Astrocyte (in vitro differentiated cells and primary cell): ENCODE measurements around the gene KCTD19. TPM values are rescaled to one million over a fixed set of nuclear protein-coding genes. Genes with fewer than 3 reads are reported as not detected.
"Not testable (repeated sequence)": the region's sequence is repeated elsewhere in the genome, so short reads cannot be mapped to it uniquely, and the experiment has no call there.

Experiments
- DNase-seq: peaks from one replicate; pipeline ENCODE4 v3.0.0-alpha.2; 2010; ENCODE audit warnings: low read depth
- FAIRE-seq: peaks from 2 replicates; lab custom pipeline; 2011; peaks lifted over from hg19 to GRCh38; lab: Jason Lieb, UNC
- H2AFZ ChIP-seq: 2 replicates; pipeline ENCODE4 v1.6.0; 2012; ENCODE audit warnings: low read depth, low read length, inconsistent platforms
- H3K27ac ChIP-seq: 2 replicates; pipeline ENCODE4 v1.5.1; 2011; ENCODE audit warnings: low read depth, low read length, inconsistent platforms
- H3K27me3 ChIP-seq: 2 replicates; pipeline ENCODE4 v1.6.0; 2011; ENCODE audit warnings: low read length, inconsistent platforms; ENCODE audit not compliant: insufficient read depth
- H3K36me3 ChIP-seq: 2 replicates; pipeline ENCODE4 v1.5.1; 2011; ENCODE audit warnings: low read length, inconsistent platforms; ENCODE audit not compliant: insufficient read depth
- H3K4me1 ChIP-seq: 2 replicates; pipeline ENCODE4 v1.5.1; 2011; ENCODE audit warnings: low read length, inconsistent platforms; ENCODE audit not compliant: insufficient read depth
- H3K4me2 ChIP-seq: 2 replicates; pipeline ENCODE4 v1.6.0; 2012; ENCODE audit warnings: low read length, inconsistent platforms
- H3K4me3 ChIP-seq: 2 replicates; pipeline ENCODE4 v1.5.1; 2011; ENCODE audit warnings: low read depth, mild to moderate bottlenecking, low read length, inconsistent platforms; ENCODE audit not compliant: insufficient read depth
- H3K79me2 ChIP-seq: 2 replicates; pipeline ENCODE4 v1.6.0; 2012; ENCODE audit warnings: mild to moderate bottlenecking, low read length, inconsistent platforms; ENCODE audit not compliant: insufficient read depth
- H3K9ac ChIP-seq: 2 replicates; pipeline ENCODE4 v1.6.0; 2012; ENCODE audit warnings: mild to moderate bottlenecking, low read length, inconsistent platforms
- H3K9me3 ChIP-seq: 2 replicates; pipeline ENCODE4 v1.5.1; 2012; ENCODE audit warnings: low read depth, mild to moderate bottlenecking, low read length, inconsistent platforms; ENCODE audit not compliant: insufficient read depth
- H4K20me1 ChIP-seq: 2 replicates; pipeline ENCODE4 v1.6.0; 2012; ENCODE audit warnings: low read length, inconsistent platforms; ENCODE audit not compliant: insufficient read depth
- H3K27ac Mint-ChIP-seq: one replicate; pipeline ENCODE4 v1.8.0; 2021; ENCODE audit warnings: mild to moderate bottlenecking, mixed read lengths; ENCODE audit not compliant: unreplicated experiment
- H3K27me3 Mint-ChIP-seq: one replicate; pipeline ENCODE4 v1.8.0; 2021; ENCODE audit warnings: low read depth, mixed read lengths; ENCODE audit not compliant: unreplicated experiment
- H3K36me3 Mint-ChIP-seq: one replicate; pipeline ENCODE4 v1.8.0; 2021; ENCODE audit warnings: low read depth, mixed read lengths; ENCODE audit not compliant: unreplicated experiment
- H3K4me1 Mint-ChIP-seq: one replicate; pipeline ENCODE4 v1.8.0; 2021; ENCODE audit warnings: low read depth, mixed read lengths; ENCODE audit not compliant: unreplicated experiment
- H3K4me3 Mint-ChIP-seq: one replicate; pipeline ENCODE4 v1.8.0; 2021; ENCODE audit warnings: mild to moderate bottlenecking, moderate library complexity, mixed read lengths; ENCODE audit not compliant: unreplicated experiment
- H3K9me3 Mint-ChIP-seq: one replicate; pipeline ENCODE4 v1.8.0; 2021; ENCODE audit warnings: mild to moderate bottlenecking, mixed read lengths; ENCODE audit not compliant: unreplicated experiment
- EZH2 ChIP-seq: IDR thresholded peaks from 2 replicates; pipeline ENCODE4 v1.6.1; 2012; ENCODE audit warnings: mild to moderate bottlenecking, low read length, inconsistent platforms; ENCODE audit not compliant: insufficient read depth
- total RNA-seq: library from RNA; stranded (reverse); gene quantifications from 2 replicates; pipeline ENCODE4 v1.2.1, GENCODE V29; 2021
- TF ChIP-seq, protein P1 (sequence below): IDR thresholded peaks from 2 replicates; pipeline ENCODE4 v1.5.1; 2011; ENCODE audit warnings: low read depth, mild to moderate bottlenecking, inconsistent platforms, low read length, moderate library complexity; ENCODE audit not compliant: insufficient read depth

The KCTD19 gene
- total RNA-seq, 1 donor from 2014 or later, result not detected

- no peak for FAIRE-seq
- no peaks in the 10 kb centered on the region for H3K79me2 ChIP-seq
- no peak overlapping the region for H3K27ac Mint-ChIP-seq
- H3K27me3 ChIP-seq, result peaks cover 19% of the 10 kb centered on the region
- peaks cover 36% of the 10 kb centered on the region for H3K27me3 Mint-ChIP-seq
- TF ChIP-seq, protein P1, sequence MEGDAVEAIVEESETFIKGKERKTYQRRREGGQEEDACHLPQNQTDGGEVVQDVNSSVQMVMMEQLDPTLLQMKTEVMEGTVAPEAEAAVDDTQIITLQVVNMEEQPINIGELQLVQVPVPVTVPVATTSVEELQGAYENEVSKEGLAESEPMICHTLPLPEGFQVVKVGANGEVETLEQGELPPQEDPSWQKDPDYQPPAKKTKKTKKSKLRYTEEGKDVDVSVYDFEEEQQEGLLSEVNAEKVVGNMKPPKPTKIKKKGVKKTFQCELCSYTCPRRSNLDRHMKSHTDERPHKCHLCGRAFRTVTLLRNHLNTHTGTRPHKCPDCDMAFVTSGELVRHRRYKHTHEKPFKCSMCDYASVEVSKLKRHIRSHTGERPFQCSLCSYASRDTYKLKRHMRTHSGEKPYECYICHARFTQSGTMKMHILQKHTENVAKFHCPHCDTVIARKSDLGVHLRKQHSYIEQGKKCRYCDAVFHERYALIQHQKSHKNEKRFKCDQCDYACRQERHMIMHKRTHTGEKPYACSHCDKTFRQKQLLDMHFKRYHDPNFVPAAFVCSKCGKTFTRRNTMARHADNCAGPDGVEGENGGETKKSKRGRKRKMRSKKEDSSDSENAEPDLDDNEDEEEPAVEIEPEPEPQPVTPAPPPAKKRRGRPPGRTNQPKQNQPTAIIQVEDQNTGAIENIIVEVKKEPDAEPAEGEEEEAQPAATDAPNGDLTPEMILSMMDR, result no peak
- TF ChIP-seq EZH2, result no peak
- peaks cover 3% of the 10 kb centered on the region for H3K9me3 Mint-ChIP-seq
- no peaks in the 10 kb centered on the region for H3K36me3 Mint-ChIP-seq
- H3K9me3 ChIP-seq, result no peaks in the 10 kb centered on the region
- no peak overlapping the region for H3K4me3 ChIP-seq
- H4K20me1 ChIP-seq, result no peaks in the 10 kb centered on the region
- no peak overlapping the region for H3K9ac ChIP-seq
- no peaks in the 10 kb centered on the region for H3K4me1 Mint-ChIP-seq
- no peaks in the 10 kb centered on the region for H3K36me3 ChIP-seq
- H3K4me2 ChIP-seq, result no peak overlapping the region
- H3K4me1 ChIP-seq, result no peaks in the 10 kb centered on the region
- no peak overlapping the region for H2AFZ ChIP-seq
- no peak for DNase-seq
- no peak overlapping the region for H3K27ac ChIP-seq
- H3K4me3 Mint-ChIP-seq, result no peak overlapping the region
Measured at GRCh38 chr16:67357561-67357960, 31.0 kb upstream of the KCTD19 start.

DNA sequence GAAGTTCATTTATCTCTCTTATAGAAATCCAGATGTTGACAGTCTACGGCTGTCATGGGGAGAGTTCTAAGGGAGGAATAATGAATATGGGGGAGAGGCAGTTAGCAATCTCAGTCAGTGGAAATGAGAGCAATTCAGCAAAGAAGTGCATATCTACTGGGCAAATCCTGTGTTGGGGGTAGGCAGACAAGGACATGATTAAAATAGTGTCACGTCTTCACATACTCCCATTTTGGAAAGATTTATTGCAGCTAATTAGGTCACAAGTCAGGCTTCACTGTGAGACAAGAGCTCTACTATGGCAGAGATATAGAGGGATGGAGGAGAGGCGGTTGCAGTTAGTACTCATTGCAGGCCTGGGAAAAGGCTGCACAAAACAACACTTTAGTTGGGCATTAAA is 29.9 kb upstream of the KCTD19 start:
- Histone ChIP-seq H3K36me3 (no peaks in the 10 kb centered on the region), H3K27ac (no peak overlapping the region), H3K79me2 (no peaks in the 10 kb centered on the region), H3K9ac (no peak overlapping the region), H3K4me1 (no peaks in the 10 kb centered on the region), H3K9me3 (no peaks in the 10 kb centered on the region), H3K4me3 (no peak overlapping the region), H2AFZ (no peak overlapping the region), H3K27me3 (peaks cover 19% of the 10 kb centered on the region), H4K20me1 (no peaks in the 10 kb centered on the region), H3K4me2 (no peak overlapping the region)
- DNase-seq (no peak), FAIRE-seq (no peak)
- Mint-ChIP-seq H3K4me3 (no peak overlapping the region), H3K27me3 (peaks cover 38% of the 10 kb centered on the region), H3K4me1 (no peaks in the 10 kb centered on the region), H3K27ac (no peak overlapping the region), H3K36me3 (no peaks in the 10 kb centered on the region), H3K9me3 (peaks cover 3% of the 10 kb centered on the region)
- TF ChIP-seq EZH2, result no peak
- TF ChIP-seq, protein P1, result no peak

GRCh38 chr16:67352463-67352862 is 25.9 kb upstream of the KCTD19 start:
- H3K4me3 ChIP-seq, H3K4me1 Mint-ChIP-seq, H3K27ac ChIP-seq, H3K79me2 ChIP-seq, H3K9ac ChIP-seq, H4K20me1 ChIP-seq, H3K36me3 Mint-ChIP-seq, H3K4me2 ChIP-seq, DNase-seq, H3K27me3 ChIP-seq, H3K9me3 ChIP-seq, FAIRE-seq, H3K27ac Mint-ChIP-seq, H2AFZ ChIP-seq, H3K4me1 ChIP-seq, H3K4me3 Mint-ChIP-seq, H3K9me3 Mint-ChIP-seq, H3K36me3 ChIP-seq: not testable (repeated sequence)
- peaks cover 28% of the 10 kb centered on the region for H3K27me3 Mint-ChIP-seq
